DOHH2 (cell line): ENCODE data around the gene AUTS2.

Experiments used
- H3F3A ChIP-seq: fragments of 200-600 bp; sonication (generic), shearing (Covaris generic); 2 replicates; pipeline ENCODE4 v1.6.0; 2016; ENCODE audit warnings: antibody characterized with exemption, mild to moderate bottlenecking; ENCODE audit not compliant: control insufficient read depth, insufficient read depth
- H3K27ac ChIP-seq: fragments of 200-600 bp; sonication (generic); 2 replicates; pipeline ENCODE4 v1.5.1; 2014; ENCODE audit warnings: low read depth, mild to moderate bottlenecking, low read length, moderate library complexity
- H3K27me3 ChIP-seq: fragments of 200-600 bp; sonication (generic); 2 replicates; pipeline ENCODE4 v1.6.1; 2014; ENCODE audit warnings: mild to moderate bottlenecking, low read length, mixed read lengths; ENCODE audit not compliant: control insufficient read depth
- H3K36me3 ChIP-seq: fragments of 200-600 bp; sonication (generic); 2 replicates; pipeline ENCODE4 v1.6.1; 2014; ENCODE audit warnings: mild to moderate bottlenecking, low read length, moderate library complexity, mixed read lengths; ENCODE audit not compliant: control insufficient read depth
- H3K4me1 ChIP-seq: fragments of 200-600 bp; sonication (generic); 2 replicates; pipeline ENCODE4 v1.6.1; 2014; ENCODE audit warnings: mild to moderate bottlenecking, low read length, mixed read lengths; ENCODE audit not compliant: control insufficient read depth
- H3K4me2 ChIP-seq: fragments of 200-600 bp; sonication (generic); 2 replicates; pipeline ENCODE4 v1.6.0; 2014; ENCODE audit warnings: mild to moderate bottlenecking, low read length, moderate library complexity
- H3K4me3 ChIP-seq: fragments of 200-600 bp; sonication (generic); 2 replicates; pipeline ENCODE4 v1.5.1; 2014; ENCODE audit warnings: mild to moderate bottlenecking, low read length, mixed read lengths
- H3K79me2 ChIP-seq: fragments of 200-600 bp; sonication (generic); 2 replicates; pipeline ENCODE4 v1.6.1; 2014; ENCODE audit warnings: mild to moderate bottlenecking, low read length, mixed read lengths; ENCODE audit not compliant: control insufficient read depth
- H3K9me2 ChIP-seq: fragments of 200-600 bp; sonication (generic); replicated peaks from 2 replicates; pipeline ENCODE4 v1.6.1; 2014; ENCODE audit warnings: mild to moderate bottlenecking, low read length, mixed read lengths; ENCODE audit not compliant: control insufficient read depth
- H3K9me3 ChIP-seq: fragments of 200-600 bp; sonication (generic); 2 replicates; pipeline ENCODE4 v1.6.1; 2014; ENCODE audit warnings: antibody characterized with exemption, low read length, mixed read lengths; ENCODE audit not compliant: control insufficient read depth, insufficient read depth
- H4K20me1 ChIP-seq: fragments of 200-600 bp; sonication (generic); 2 replicates; pipeline ENCODE4 v1.6.0; 2014; ENCODE audit warnings: low read depth, mild to moderate bottlenecking, antibody characterized with exemption, low read length, moderate library complexity; ENCODE audit not compliant: control insufficient read depth, insufficient read depth
- CTCF ChIP-seq: fragments of 200-600 bp; sonication (generic); IDR thresholded peaks from one replicate; pipeline ENCODE4 v1.5.1; 2014; ENCODE audit warnings: antibody characterized with exemption, mild to moderate bottlenecking, low read depth, low read length; ENCODE audit not compliant: poor library complexity, severe bottlenecking
- EZH2phosphoT487 ChIP-seq: fragments of 200-600 bp; sonication (generic); IDR thresholded peaks from 2 replicates; pipeline ENCODE4 v1.6.1; 2017; ENCODE audit warnings: borderline replicate concordance, mild to moderate bottlenecking, antibody characterized with exemption, low read length, moderate library complexity, mixed read lengths

The AUTS2 gene

GRCh38 chr7:69640216-69640615 is 41.9 kb downstream of the AUTS2 start:
- H3K4me2 ChIP-seq, result no peak overlapping the region
- no peaks in the 10 kb centered on the region for H3K27me3 ChIP-seq
- no peaks in the 10 kb centered on the region for H3F3A ChIP-seq
- peaks cover 5% of the 10 kb centered on the region; the same call in 1 of the 2 replicates for H4K20me1 ChIP-seq
- no peaks in the 10 kb centered on the region for H3K9me2 ChIP-seq
- no peaks in the 10 kb centered on the region for H3K9me3 ChIP-seq
- peaks cover 16% of the 10 kb centered on the region for H3K4me1 ChIP-seq
- H3K27ac ChIP-seq, result no peak overlapping the region
- peaks cover 99% of the 10 kb centered on the region for H3K79me2 ChIP-seq
- TF ChIP-seq EZH2phosphoT487 (no peak), CTCF (no peak)
- no peak overlapping the region for H3K4me3 ChIP-seq
- no peaks in the 10 kb centered on the region for H3K36me3 ChIP-seq

- H3K79me2 ChIP-seq, result peaks cover 99% of the 10 kb centered on the region
- H3K27me3 ChIP-seq, result no peaks in the 10 kb centered on the region
- H3K9me2 ChIP-seq, result no peaks in the 10 kb centered on the region
- H4K20me1 ChIP-seq, result peaks cover 4% of the 10 kb centered on the region; the same call in 1 of the 2 replicates
- no peaks in the 10 kb centered on the region for H3F3A ChIP-seq
- peaks cover 16% of the 10 kb centered on the region for H3K4me1 ChIP-seq
- H3K36me3 ChIP-seq, result no peaks in the 10 kb centered on the region
- H3K27ac ChIP-seq, result no peak overlapping the region
- H3K4me3 ChIP-seq, result no peak overlapping the region
- TF ChIP-seq EZH2phosphoT487 (no peak), CTCF (no peak)
- no peaks in the 10 kb centered on the region for H3K9me3 ChIP-seq
- H3K4me2 ChIP-seq, result no peak overlapping the region
These were observed 42.8 kb downstream of the AUTS2 start for GRCh38 chr7:69640925-69641594.

GRCh38 chr7:69643265-69643664 is 45.0 kb downstream of the AUTS2 start:
- peaks cover 8% of the 10 kb centered on the region; the same call in 1 of the 2 replicates for H4K20me1 ChIP-seq
- H3K9me2 ChIP-seq, result no peaks in the 10 kb centered on the region
- no peaks in the 10 kb centered on the region for H3K36me3 ChIP-seq
- no peaks in the 10 kb centered on the region for H3K9me3 ChIP-seq
- H3F3A ChIP-seq, result no peaks in the 10 kb centered on the region
- no peak overlapping the region for H3K4me2 ChIP-seq
- peaks cover 99% of the 10 kb centered on the region for H3K79me2 ChIP-seq
- TF ChIP-seq CTCF (no peak), EZH2phosphoT487 (no peak)
- H3K27ac ChIP-seq, result no peak overlapping the region
- no peaks in the 10 kb centered on the region for H3K27me3 ChIP-seq
- H3K4me1 ChIP-seq, result peaks cover 16% of the 10 kb centered on the region
- no peak overlapping the region for H3K4me3 ChIP-seq
